Activated CD4-positive, alpha-beta T cell treated with anti-CD3 and anti-CD28 coated beads, Interleukin-2, amount 50 U/mL, for 24 hours (primary cell): Measurements from ENCODE around the gene RNF112.

ENCODE experiments used
- DNase-seq, 2 donors: peaks; one replicate each; pipeline ENCODE4 v3.0.0-alpha.2; 2020; ENCODE audit warnings: low read depth in 1 of 2, low spot score in 1 of 2

RNF112 gene

GRCh38 chr17:19387921-19388521, 23.0 kb upstream of the RNF112 start:
- no peak for DNase-seq

- DNase-seq, result no peak
These were observed 21.9 kb upstream of the RNF112 start for GRCh38 chr17:19388791-19389785.

DNA sequence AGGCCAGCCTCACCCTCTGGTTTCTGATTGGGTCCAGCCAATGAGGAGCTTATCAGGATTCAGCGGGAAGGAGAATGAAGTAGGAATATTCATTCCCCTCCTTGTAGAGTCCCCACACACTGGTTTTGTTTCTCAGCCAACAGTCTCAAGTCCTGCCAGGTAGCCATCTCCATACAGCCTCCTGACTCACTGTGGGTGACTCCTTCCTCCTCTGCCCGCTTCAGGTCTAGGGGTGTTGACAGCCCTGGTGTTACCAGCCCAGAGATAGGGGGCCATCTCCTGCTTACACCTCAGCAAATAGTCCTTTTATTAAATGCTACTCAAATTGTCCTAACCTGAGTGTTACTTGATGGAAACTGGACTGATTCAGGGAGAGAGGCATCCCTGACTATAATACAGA, 20.1 kb upstream of the RNF112 start:
- DNase-seq, result no peak

DNA sequence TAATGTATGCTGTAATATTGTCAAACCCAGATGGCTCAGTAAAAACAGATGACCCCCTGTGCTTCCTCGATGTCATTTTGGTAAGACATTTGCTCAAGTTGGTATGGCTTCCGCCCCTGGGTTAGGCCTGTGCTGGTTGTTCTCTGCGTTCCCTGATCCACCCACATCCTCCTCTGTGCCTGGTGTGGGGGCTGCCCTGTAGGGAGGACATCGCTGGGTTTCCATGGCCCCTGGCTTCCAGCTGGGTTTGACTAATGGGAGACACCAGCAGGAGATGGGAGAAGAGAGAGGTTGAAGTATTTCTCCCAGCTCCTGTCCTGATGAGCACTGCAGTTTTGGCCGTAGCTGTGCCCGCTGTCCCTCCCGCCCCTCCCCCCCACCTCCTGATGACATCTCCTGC, 19.6 kb upstream of the RNF112 start:
- no peak for DNase-seq

- DNase-seq, result no peak
These were observed 18.7 kb upstream of the RNF112 start for GRCh38 chr17:19392303-19392702.

DNA sequence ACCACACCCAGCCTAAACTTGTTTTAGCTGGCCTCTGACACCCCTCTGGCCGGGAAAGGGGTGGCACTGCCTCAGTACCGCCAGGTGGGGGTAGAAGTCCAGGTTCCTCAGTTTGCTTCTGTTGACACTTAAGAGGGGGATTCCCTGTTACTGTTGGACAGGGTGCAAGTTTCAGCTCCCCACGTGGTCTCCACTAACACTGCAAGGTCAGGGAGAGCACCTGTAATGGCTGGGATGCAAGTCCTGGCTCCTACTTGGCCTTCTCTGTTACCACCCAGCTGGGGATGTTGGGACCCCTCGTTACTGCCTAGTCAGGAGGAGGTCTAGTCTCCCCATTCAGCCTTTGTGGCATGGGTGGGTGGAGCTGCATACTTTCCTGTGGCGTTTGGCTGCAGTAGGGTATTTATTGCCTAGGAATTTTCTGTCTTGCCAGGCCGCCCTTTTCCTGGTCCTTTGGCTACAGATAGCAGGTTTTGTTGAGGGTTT, 13.4 kb upstream of the RNF112 start:
- DNase-seq, result no peak

- DNase-seq, result no peak
These were observed 12.5 kb upstream of the RNF112 start for GRCh38 chr17:19398301-19399181.

GRCh38 chr17:19399750-19400450, 11.1 kb upstream of the RNF112 start:
- DNase-seq, result no peak

DNA sequence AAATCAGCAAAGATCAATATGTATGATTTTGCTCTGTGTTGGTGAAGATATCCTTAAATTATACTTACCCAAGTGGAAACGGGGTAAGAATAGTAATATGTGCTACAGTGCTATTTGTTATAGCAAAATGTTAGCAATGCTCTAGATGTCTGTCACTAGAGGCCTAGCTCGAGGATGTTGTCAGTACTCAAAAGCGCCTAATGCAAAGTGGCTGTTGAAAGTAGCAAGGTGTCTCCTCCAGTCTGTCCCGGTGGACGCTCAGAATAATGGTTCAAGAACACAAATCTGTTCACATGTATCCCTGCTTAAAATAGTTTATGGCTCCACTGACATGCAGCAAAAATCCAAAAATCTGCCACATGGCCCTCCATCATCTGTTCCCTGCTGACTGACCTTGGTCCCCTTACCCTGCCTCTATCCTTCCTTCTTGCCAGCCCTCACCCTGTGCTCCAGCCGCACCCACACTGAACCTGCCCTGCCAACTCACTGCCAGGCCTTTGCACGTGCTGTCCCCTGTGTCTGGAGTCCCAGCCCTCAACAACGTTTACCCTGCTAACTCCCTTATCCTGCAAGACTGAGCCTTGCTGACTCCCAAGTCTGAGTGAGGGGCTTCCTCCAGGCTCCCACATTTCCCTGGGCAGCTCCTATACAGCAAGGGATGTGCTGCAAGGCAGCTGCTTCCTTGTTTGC, 9.6 kb upstream of the RNF112 start:
- no peak for DNase-seq

- no peak for DNase-seq
These were observed 8.9 kb upstream of the RNF112 start for GRCh38 chr17:19402171-19402570.

DNA sequence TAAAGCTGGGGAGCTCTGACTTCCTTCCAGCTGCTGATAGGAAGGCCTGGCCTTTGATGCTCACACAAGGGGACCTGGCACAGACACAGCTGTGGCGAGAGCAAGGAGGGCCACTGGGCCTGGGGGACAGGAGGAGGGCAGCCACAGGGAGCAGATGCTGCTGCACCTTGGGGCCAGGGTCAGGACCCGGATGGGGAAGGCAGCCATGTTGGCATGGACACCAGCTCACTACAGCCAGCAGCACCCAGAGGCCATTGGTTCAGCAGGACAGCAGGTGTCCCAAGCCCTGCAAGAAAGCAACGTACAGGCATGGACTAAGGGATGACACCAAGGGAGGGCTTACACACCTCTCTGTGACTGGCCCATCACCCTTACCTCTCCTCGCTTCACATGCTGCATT, 8.0 kb upstream of the RNF112 start:
- no peak for DNase-seq

DNA sequence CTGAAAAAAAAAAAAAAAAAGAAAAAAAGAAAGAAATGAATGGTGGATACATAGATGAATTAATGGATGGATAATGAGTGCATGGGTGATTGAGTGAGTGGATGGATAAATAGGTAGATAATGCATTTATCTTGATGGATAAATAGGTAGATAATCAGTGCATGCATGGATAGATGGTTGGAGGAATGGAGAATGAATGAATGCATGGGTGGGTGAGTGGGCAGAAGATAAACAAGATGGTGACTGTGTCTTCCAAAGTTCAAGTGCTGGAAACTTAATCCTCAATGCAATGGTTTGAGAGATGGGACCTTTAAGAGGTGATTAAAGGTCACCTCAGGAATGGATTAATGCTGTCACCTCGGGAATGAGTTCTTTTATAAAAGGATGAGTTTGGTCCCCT, 6.8 kb upstream of the RNF112 start:
- no peak for DNase-seq

DNA sequence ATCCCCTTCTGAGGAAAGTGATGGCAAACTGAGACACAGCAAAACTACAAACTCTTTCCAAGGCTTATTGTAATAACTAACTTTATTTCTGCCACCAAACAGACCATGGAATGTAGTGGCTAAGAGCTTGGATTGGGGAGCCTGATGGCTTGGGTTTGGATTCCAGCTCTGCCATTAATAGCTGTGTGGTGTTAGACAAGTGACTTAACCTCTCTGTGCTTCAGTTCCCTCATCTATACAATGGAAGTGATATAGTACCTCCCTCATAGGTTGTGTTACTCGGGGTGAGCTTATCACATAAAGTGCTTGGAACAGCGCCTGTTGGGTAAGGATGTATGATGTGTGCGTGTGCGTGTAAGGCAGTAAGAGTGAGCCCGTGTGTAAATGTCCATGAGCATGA, 5.9 kb upstream of the RNF112 start:
- DNase-seq, result no peak

GRCh38 chr17:19407601-19408345, 3.3 kb upstream of the RNF112 start:
- no peak for DNase-seq

- DNase-seq, result no peak
These were observed 2.7 kb upstream of the RNF112 start for GRCh38 chr17:19408346-19408710.

DNA sequence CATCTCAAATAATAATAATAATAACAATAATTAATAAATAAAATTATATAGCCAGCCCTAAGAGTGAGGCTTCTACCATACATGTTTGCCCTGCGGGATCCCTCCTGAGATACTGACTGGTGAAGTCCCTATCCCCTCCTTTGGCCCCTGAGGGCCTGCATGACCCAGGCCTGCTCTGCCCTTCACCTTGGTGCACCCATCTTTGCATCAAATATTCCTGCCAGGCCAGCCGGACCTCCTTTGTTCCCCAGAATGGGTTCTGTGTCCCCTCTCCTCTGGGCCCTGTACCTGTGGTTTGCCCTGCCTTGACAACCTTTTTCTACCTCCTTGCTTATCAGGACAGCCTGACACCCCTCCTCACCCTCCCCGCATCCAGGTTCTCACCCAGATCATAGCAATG, 2.0 kb upstream of the RNF112 start:
- no peak for DNase-seq

GRCh38 chr17:19409509-19409908, 1.5 kb upstream of the RNF112 start:
- DNase-seq, result no peak

DNA sequence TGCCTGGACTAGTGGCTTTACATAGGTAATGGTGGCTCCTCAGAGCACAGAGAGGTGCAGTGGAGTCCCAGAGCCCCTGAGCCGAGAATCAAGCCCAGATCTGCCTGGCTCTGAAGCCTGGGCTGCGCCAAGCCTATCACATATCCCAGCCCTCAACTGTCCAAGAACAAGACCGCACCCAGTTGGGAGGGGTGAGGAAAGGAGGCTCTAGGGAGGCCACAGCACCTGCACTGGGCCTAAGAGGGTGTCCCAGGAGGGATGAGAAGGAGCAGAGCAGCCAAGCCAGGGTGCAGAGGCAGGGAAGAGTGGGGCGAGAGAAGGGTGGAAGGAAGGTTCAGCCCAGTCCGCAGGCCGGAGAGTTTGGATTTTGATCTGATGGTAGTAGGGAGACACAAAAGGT, 941 bp upstream of the RNF112 start:
- no peak for DNase-seq

- DNase-seq, result no peak
These were observed 599 bp downstream of the RNF112 start for GRCh38 chr17:19411631-19412030.

- no peak for DNase-seq
These were observed 1.5 kb downstream of the RNF112 start for GRCh38 chr17:19412510-19412909.
